A549 (cell line): Measurements from ENCODE around the gene AP1M1.

Experiments used
- EP300 ChIP-seq, 2 experiments: fragments of >200 bp; sonication (Bioruptor Twin); formaldehyde crosslinking; IDR thresholded peaks; 2 replicates in 1 of 2; 3 replicates in 1 of 2; pipeline ENCODE4 v1.6.1; 2016 to 2017
- HDAC2 ChIP-seq: fragments of 200-600 bp; sonication (generic); IDR thresholded peaks from 2 replicates; pipeline ENCODE4 v1.6.1; 2016
- HOXB13 ChIP-seq: fragments of 250-450 bp; sonication (Bioruptor Pico); IDR thresholded peaks from 2 replicates; pipeline ENCODE4 v1.5.0; 2020; ENCODE audit warnings: low read depth, mild to moderate bottlenecking, moderate library complexity
- POLR2A ChIP-seq: IDR thresholded peaks from 2 replicates; pipeline ENCODE4 v1.6.1; 2012; ENCODE audit warnings: mild to moderate bottlenecking, low read length
- POLR2AphosphoS2 ChIP-seq: conservative IDR thresholded peaks from 2 replicates; pipeline ENCODE4 v1.6.1; 2012; ENCODE audit warnings: low read length, improper control_type of control experiment, inconsistent platforms
- SMC3 ChIP-seq: fragments of >200 bp; sonication (Bioruptor Twin); formaldehyde crosslinking; IDR thresholded peaks from 3 replicates; pipeline ENCODE4 v1.6.1; 2018; ENCODE audit warnings: inconsistent platforms
- TF ChIP-seq, protein P1 (sequence below): fragments of 450-650 bp; IDR thresholded peaks from 2 replicates; pipeline ENCODE4 v1.6.1; 2014; ENCODE audit warnings: antibody characterized with exemption
- TF ChIP-seq, protein P2 (sequence below): fragments of >200 bp; sonication (Bioruptor Twin); formaldehyde crosslinking; IDR thresholded peaks from 3 replicates; pipeline ENCODE4 v1.5.1; 2016

DNA sequence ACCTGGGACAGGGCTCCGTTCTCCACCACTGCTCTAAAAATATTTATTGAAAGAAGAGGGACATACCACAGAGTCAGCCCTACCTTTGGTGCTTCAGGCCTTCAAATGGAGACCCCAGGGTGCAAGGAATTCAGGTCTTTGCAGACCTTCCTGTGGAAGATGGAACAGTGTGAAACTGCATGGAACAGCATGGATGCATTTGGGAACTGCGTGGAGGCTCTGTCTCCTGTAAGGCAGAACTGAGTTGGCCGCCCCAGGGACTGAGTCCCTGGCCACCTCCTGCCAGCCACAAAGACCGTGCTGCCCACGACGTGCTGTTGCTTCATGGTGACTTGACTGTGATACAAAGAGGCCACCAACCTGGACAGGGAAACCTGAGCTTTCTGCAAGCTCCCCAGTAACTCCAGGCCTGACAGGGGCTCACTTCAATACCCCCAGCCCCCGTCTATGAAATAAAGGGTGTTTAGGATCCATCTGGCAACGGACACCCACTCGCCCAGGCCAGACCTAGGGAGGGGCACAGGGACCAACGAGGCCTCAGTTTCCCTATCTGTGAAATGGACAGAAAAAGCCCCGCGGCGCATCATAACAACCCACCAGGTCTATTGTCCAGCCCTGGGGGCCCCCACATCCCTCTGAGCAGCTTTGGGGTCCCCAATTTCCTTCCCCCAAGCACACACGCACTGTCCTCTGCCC lies 68.3 kb downstream of the AP1M1 start:
- TF ChIP-seq, protein P1, sequence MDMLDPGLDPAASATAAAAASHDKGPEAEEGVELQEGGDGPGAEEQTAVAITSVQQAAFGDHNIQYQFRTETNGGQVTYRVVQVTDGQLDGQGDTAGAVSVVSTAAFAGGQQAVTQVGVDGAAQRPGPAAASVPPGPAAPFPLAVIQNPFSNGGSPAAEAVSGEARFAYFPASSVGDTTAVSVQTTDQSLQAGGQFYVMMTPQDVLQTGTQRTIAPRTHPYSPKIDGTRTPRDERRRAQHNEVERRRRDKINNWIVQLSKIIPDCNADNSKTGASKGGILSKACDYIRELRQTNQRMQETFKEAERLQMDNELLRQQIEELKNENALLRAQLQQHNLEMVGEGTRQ = no peak
- TF ChIP-seq HOXB13 (CRISPR knock-in tag) (no peak), POLR2AphosphoS2 (no peak), EP300 (IDR thresholded peaks at IDR 0.05) (no peak), HDAC2 (no peak), SMC3 (no peak), POLR2A (no peak)
- TF ChIP-seq, protein P2, sequence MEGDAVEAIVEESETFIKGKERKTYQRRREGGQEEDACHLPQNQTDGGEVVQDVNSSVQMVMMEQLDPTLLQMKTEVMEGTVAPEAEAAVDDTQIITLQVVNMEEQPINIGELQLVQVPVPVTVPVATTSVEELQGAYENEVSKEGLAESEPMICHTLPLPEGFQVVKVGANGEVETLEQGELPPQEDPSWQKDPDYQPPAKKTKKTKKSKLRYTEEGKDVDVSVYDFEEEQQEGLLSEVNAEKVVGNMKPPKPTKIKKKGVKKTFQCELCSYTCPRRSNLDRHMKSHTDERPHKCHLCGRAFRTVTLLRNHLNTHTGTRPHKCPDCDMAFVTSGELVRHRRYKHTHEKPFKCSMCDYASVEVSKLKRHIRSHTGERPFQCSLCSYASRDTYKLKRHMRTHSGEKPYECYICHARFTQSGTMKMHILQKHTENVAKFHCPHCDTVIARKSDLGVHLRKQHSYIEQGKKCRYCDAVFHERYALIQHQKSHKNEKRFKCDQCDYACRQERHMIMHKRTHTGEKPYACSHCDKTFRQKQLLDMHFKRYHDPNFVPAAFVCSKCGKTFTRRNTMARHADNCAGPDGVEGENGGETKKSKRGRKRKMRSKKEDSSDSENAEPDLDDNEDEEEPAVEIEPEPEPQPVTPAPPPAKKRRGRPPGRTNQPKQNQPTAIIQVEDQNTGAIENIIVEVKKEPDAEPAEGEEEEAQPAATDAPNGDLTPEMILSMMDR = no peak
